Measurements from ENCODE around the gene NKPD1. TPM values are rescaled to one million over a fixed set of nuclear protein-coding genes. Genes with fewer than 3 reads are reported as not detected.
A peak's percentile ranks its signal among the peaks of the same experiment; 100 is the strongest.

Gene NKPD1
- total RNA-seq (0.13 TPM), polyA plus RNA-seq (ENCODE audit: insufficient read depth in 1 of 8, insufficient read length in 8 of 8, low replicate concordance in 1 of 8) (under 1 TPM; 0.12 to 0.38 (median 0.17) TPM)
- long read RNA-seq, donor 1, result 0 reads
- long read RNA-seq, donor 2, result 0 reads
- long read RNA-seq, donor 3, result 0 reads
- long read RNA-seq, donor 4, result 0 reads
- long read RNA-seq, donor 5, result 0 reads
- long read RNA-seq, donor 6, result 0 reads
- long read RNA-seq, donor 7, result 0 reads
- long read RNA-seq, donor 8, result 0 reads
- long read RNA-seq, donor 9, result 0 reads
- long read RNA-seq, donor 10, partial matches to known transcripts, result 0 of 1 reads
- long read RNA-seq, donor 10, other reads (novel, unspliced or antisense), result 0 of 1 reads
- long read RNA-seq, donor 11, result 0 reads

- Histone ChIP-seq H3K4me1 (ENCODE audit: control insufficient read depth, insufficient read depth, low read length) (peaks cover 15% of the 10 kb centered on the region), H3K4me3 (ENCODE audit: low read length) (no peak within 1 kb of the TSS), H3K27ac (ENCODE audit: low read length) (no peak within 1 kb of the TSS), H3K36me3 (ENCODE audit: control insufficient read depth, insufficient read depth, low read length) (no peaks in the 10 kb centered on the region), H3K9me3 (replicated peaks; ENCODE audit: control insufficient read depth, low read depth, low read length) (no peaks in the 10 kb centered on the region), H3K27me3 (ENCODE audit: control insufficient read depth, insufficient read depth, low read length) (peaks cover 30% of the 10 kb centered on the region)
- no peak for DNase-seq
- 41% methylated on average over 21 of the region's 29 CpGs for WGBS (ENCODE audit: insufficient coverage)
Measured at GRCh38 chr19:45160870-45161737, at the start of gene NKPD1. NKPD1 (minus strand) TSS chr19:45160982; CDS start chr19:45160150, 832 bp downstream.

GRCh38 chr19:45206328-45206727, 45.5 kb upstream of the NKPD1 start:
- Histone ChIP-seq H3K9me3 (replicated peaks; ENCODE audit: control insufficient read depth, low read depth, low read length) (no peaks in the 10 kb centered on the region), H3K4me1 (ENCODE audit: control insufficient read depth, insufficient read depth, low read length) (no peaks in the 10 kb centered on the region), H3K27me3 (ENCODE audit: control insufficient read depth, insufficient read depth, low read length) (peaks cover 2% of the 10 kb centered on the region), H3K27ac (ENCODE audit: low read length) (no peak overlapping the region), H3K4me3 (ENCODE audit: low read length) (no peak overlapping the region), H3K36me3 (ENCODE audit: control insufficient read depth, insufficient read depth, low read length) (no peaks in the 10 kb centered on the region)
- no CpG with 5 or more reads among the region's 3 CpGs for WGBS (ENCODE audit: insufficient coverage)
- no peak for DNase-seq

- no peaks in the 10 kb centered on the region for H3K36me3 ChIP-seq (ENCODE audit: control insufficient read depth, insufficient read depth, low read length)
- no peaks in the 10 kb centered on the region for H3K4me1 ChIP-seq (ENCODE audit: control insufficient read depth, insufficient read depth, low read length)
- H3K9me3 ChIP-seq (replicated peaks; ENCODE audit: control insufficient read depth, low read depth, low read length), result no peaks in the 10 kb centered on the region
- peaks cover 2% of the 10 kb centered on the region for H3K27me3 ChIP-seq (ENCODE audit: control insufficient read depth, insufficient read depth, low read length)
- DNase-seq, result no peak
- H3K4me3 ChIP-seq (ENCODE audit: low read length), result no peak overlapping the region
- no CpG with 5 or more reads among the region's 12 CpGs for WGBS (ENCODE audit: insufficient coverage)
- no peak overlapping the region for H3K27ac ChIP-seq (ENCODE audit: low read length)
Measured at GRCh38 chr19:45205810-45206209, 45.0 kb upstream of the NKPD1 start.

GRCh38 chr19:45202637-45203036, 41.9 kb upstream of the NKPD1 start:
- H3K27ac ChIP-seq (ENCODE audit: low read length), result no peak overlapping the region
- no peaks in the 10 kb centered on the region for H3K36me3 ChIP-seq (ENCODE audit: control insufficient read depth, insufficient read depth, low read length)
- no peaks in the 10 kb centered on the region for H3K27me3 ChIP-seq (ENCODE audit: control insufficient read depth, insufficient read depth, low read length)
- no peak overlapping the region for H3K4me3 ChIP-seq (ENCODE audit: low read length)
- no peak for DNase-seq
- no peaks in the 10 kb centered on the region for H3K9me3 ChIP-seq (replicated peaks; ENCODE audit: control insufficient read depth, low read depth, low read length)
- H3K4me1 ChIP-seq (ENCODE audit: control insufficient read depth, insufficient read depth, low read length), result no peaks in the 10 kb centered on the region
- 78% methylated on average over 6 of the region's 6 CpGs for WGBS (ENCODE audit: insufficient coverage)

- H3K36me3 ChIP-seq (ENCODE audit: control insufficient read depth, insufficient read depth, low read length), result no peaks in the 10 kb centered on the region
- DNase-seq, result peak; percentile 66
- 47% methylated on average over 2 of the region's 4 CpGs for WGBS (ENCODE audit: insufficient coverage)
- no peak overlapping the region for H3K4me3 ChIP-seq (ENCODE audit: low read length)
- no peak overlapping the region for H3K27ac ChIP-seq (ENCODE audit: low read length)
- no peaks in the 10 kb centered on the region for H3K4me1 ChIP-seq (ENCODE audit: control insufficient read depth, insufficient read depth, low read length)
- no peaks in the 10 kb centered on the region for H3K27me3 ChIP-seq (ENCODE audit: control insufficient read depth, insufficient read depth, low read length)
- H3K9me3 ChIP-seq (replicated peaks; ENCODE audit: control insufficient read depth, low read depth, low read length), result no peaks in the 10 kb centered on the region
Measured at GRCh38 chr19:45200568-45200967, 39.8 kb upstream of the NKPD1 start.

- no peak for DNase-seq
- no peaks in the 10 kb centered on the region for H3K27me3 ChIP-seq (ENCODE audit: control insufficient read depth, insufficient read depth, low read length)
- 83% methylated on average over 1 of the region's 6 CpGs for WGBS (ENCODE audit: insufficient coverage)
- no peaks in the 10 kb centered on the region for H3K9me3 ChIP-seq (replicated peaks; ENCODE audit: control insufficient read depth, low read depth, low read length)
- no peak overlapping the region for H3K27ac ChIP-seq (ENCODE audit: low read length)
- no peaks in the 10 kb centered on the region for H3K36me3 ChIP-seq (ENCODE audit: control insufficient read depth, insufficient read depth, low read length)
- H3K4me1 ChIP-seq (ENCODE audit: control insufficient read depth, insufficient read depth, low read length), result no peaks in the 10 kb centered on the region
- no peak overlapping the region for H3K4me3 ChIP-seq (ENCODE audit: low read length)
Measured at GRCh38 chr19:45195764-45196163, 35.0 kb upstream of the NKPD1 start.

- no peak overlapping the region for H3K4me3 ChIP-seq (ENCODE audit: low read length)
- H3K4me1 ChIP-seq (ENCODE audit: control insufficient read depth, insufficient read depth, low read length), result no peaks in the 10 kb centered on the region
- no peaks in the 10 kb centered on the region for H3K9me3 ChIP-seq (replicated peaks; ENCODE audit: control insufficient read depth, low read depth, low read length)
- DNase-seq, result no peak
- H3K27me3 ChIP-seq (ENCODE audit: control insufficient read depth, insufficient read depth, low read length), result no peaks in the 10 kb centered on the region
- H3K36me3 ChIP-seq (ENCODE audit: control insufficient read depth, insufficient read depth, low read length), result no peaks in the 10 kb centered on the region
- 100% methylated on average over 2 of the region's 4 CpGs for WGBS (ENCODE audit: insufficient coverage)
- no peak overlapping the region for H3K27ac ChIP-seq (ENCODE audit: low read length)
Measured at GRCh38 chr19:45191375-45191774, 30.6 kb upstream of the NKPD1 start.

- Histone ChIP-seq H3K27me3 (ENCODE audit: control insufficient read depth, insufficient read depth, low read length) (no peaks in the 10 kb centered on the region), H3K4me3 (ENCODE audit: low read length) (no peak overlapping the region), H3K36me3 (ENCODE audit: control insufficient read depth, insufficient read depth, low read length) (no peaks in the 10 kb centered on the region), H3K4me1 (ENCODE audit: control insufficient read depth, insufficient read depth, low read length) (no peaks in the 10 kb centered on the region), H3K9me3 (replicated peaks; ENCODE audit: control insufficient read depth, low read depth, low read length) (no peaks in the 10 kb centered on the region), H3K27ac (ENCODE audit: low read length) (no peak overlapping the region)
- no peak for DNase-seq
- WGBS (ENCODE audit: insufficient coverage), result no CpG with 5 or more reads among the region's 1 CpG
Measured at GRCh38 chr19:45189971-45190370, 29.2 kb upstream of the NKPD1 start.

- Histone ChIP-seq H3K9me3 (replicated peaks; ENCODE audit: control insufficient read depth, low read depth, low read length) (no peaks in the 10 kb centered on the region), H3K27me3 (ENCODE audit: control insufficient read depth, insufficient read depth, low read length) (no peaks in the 10 kb centered on the region), H3K4me3 (ENCODE audit: low read length) (no peak overlapping the region), H3K4me1 (ENCODE audit: control insufficient read depth, insufficient read depth, low read length) (no peaks in the 10 kb centered on the region), H3K27ac (ENCODE audit: low read length) (no peak overlapping the region), H3K36me3 (ENCODE audit: control insufficient read depth, insufficient read depth, low read length) (no peaks in the 10 kb centered on the region)
- no peak for DNase-seq
- WGBS (ENCODE audit: insufficient coverage), result 47% methylated on average over 8 of the region's 12 CpGs
Measured at GRCh38 chr19:45187421-45188100, 26.8 kb upstream of the NKPD1 start.

All from muscle of leg (tissue), 16 donors.